SH-SY5Y (cell line): ENCODE data around the gene RTN4RL1.

Experiments used
- GATA2 ChIP-seq: IDR thresholded peaks from 2 replicates; pipeline ENCODE4 v1.6.1; 2011; ENCODE audit warnings: mild to moderate bottlenecking, low read depth, low read length
- GATA3 ChIP-seq: IDR thresholded peaks from 2 replicates; pipeline ENCODE4 v1.6.1; 2011; ENCODE audit warnings: low read depth, mild to moderate bottlenecking, low read length, moderate library complexity

- TF ChIP-seq GATA3 (no peak), GATA2 (no peak)
Observed at GRCh38 chr17:1969712-1970111, 55.4 kb downstream of the RTN4RL1 start.
